Smooth muscle cell (in vitro differentiated cells): Measurements from ENCODE around the gene ALAS1. TPM values are rescaled to one million over a fixed set of nuclear protein-coding genes. Genes with fewer than 3 reads are reported as not detected.

Experiments used
- DNase-seq: peaks from one replicate; lab custom pipeline; 2025; ENCODE audit not compliant: unreplicated experiment; lab: John Stamatoyannopoulos, UW
- H2AFZ ChIP-seq: fragments of 200-600 bp; sonication (generic); 2 replicates; pipeline ENCODE4 v1.6.0; 2016; ENCODE audit warnings: antibody characterized with exemption, low read depth, mild to moderate bottlenecking
- H3F3A ChIP-seq: fragments of 200-600 bp; sonication (generic); 2 replicates; pipeline ENCODE4 v1.6.0; 2017; ENCODE audit warnings: antibody characterized with exemption, low read depth
- H3K27ac ChIP-seq: fragments of 200-600 bp; sonication (generic); 2 replicates; pipeline ENCODE4 v1.5.1; 2016; ENCODE audit warnings: low read depth, mild to moderate bottlenecking
- H3K27me3 ChIP-seq: fragments of 200-600 bp; sonication (generic); 2 replicates; pipeline ENCODE4 v1.6.1; 2016; ENCODE audit warnings: low read depth, mild to moderate bottlenecking
- H3K36me3 ChIP-seq: fragments of 200-600 bp; sonication (generic); 2 replicates; pipeline ENCODE4 v1.5.1; 2016; ENCODE audit warnings: low read depth
- H3K4me1 ChIP-seq: fragments of 200-600 bp; sonication (generic); 2 replicates; pipeline ENCODE4 v1.5.1; 2016; ENCODE audit warnings: low read depth
- H3K4me2 ChIP-seq: fragments of 200-600 bp; sonication (generic); 2 replicates; pipeline ENCODE4 v1.6.0; 2016; ENCODE audit warnings: mild to moderate bottlenecking
- H3K4me3 ChIP-seq: fragments of 200-600 bp; sonication (generic); 2 replicates; pipeline ENCODE4 v1.5.1; 2016; ENCODE audit warnings: mild to moderate bottlenecking
- H3K79me2 ChIP-seq: fragments of 200-600 bp; sonication (generic); 2 replicates; pipeline ENCODE4 v1.6.0; 2016; ENCODE audit warnings: low read depth, mild to moderate bottlenecking
- H3K9ac ChIP-seq: fragments of 200-600 bp; sonication (generic); 2 replicates; pipeline ENCODE4 v1.6.0; 2016; ENCODE audit warnings: low read depth
- H3K9me3 ChIP-seq: fragments of 200-600 bp; sonication (generic); replicated peaks from 2 replicates; pipeline ENCODE4 v1.5.1; 2016; ENCODE audit warnings: low read depth
- H4K20me1 ChIP-seq: fragments of 200-600 bp; sonication (generic); 2 replicates; pipeline ENCODE4 v1.6.0; 2016; ENCODE audit warnings: low read depth
- CTCF ChIP-seq: fragments of 200-600 bp; sonication (generic); IDR thresholded peaks from 2 replicates; pipeline ENCODE4 v1.5.1; 2017; ENCODE audit warnings: borderline replicate concordance, mild to moderate bottlenecking, antibody characterized with exemption; ENCODE audit not compliant: insufficient read depth, poor library complexity, severe bottlenecking
- WGBS: methylation state at CpG from one replicate; pipeline ENCODE4 v1.1.7; 2016; ENCODE audit warnings: low lambda C conversion rate; 5-methylcytosine and 5-hydroxymethylcytosine counted together
- polyA plus RNA-seq: library from polyadenylated mRNA; unstranded; fragments of >200 nt; fragmentation: Nextera tagmentation; extraction: Ambion mirVana; gene quantifications from 2 replicates; pipeline ENCODE4 v1.2.1, GENCODE V29; 2016
- total RNA-seq: library from RNA; depleted of rRNA; stranded (reverse); fragments of >200 nt; gene quantifications from 2 replicates; pipeline ENCODE4 v1.2.3, GENCODE V29; 2014

The ALAS1 gene
- total and polyA plus RNA-seq, 2 experiments from 2014 or later, result 35.7 to 59.4 TPM

DNA sequence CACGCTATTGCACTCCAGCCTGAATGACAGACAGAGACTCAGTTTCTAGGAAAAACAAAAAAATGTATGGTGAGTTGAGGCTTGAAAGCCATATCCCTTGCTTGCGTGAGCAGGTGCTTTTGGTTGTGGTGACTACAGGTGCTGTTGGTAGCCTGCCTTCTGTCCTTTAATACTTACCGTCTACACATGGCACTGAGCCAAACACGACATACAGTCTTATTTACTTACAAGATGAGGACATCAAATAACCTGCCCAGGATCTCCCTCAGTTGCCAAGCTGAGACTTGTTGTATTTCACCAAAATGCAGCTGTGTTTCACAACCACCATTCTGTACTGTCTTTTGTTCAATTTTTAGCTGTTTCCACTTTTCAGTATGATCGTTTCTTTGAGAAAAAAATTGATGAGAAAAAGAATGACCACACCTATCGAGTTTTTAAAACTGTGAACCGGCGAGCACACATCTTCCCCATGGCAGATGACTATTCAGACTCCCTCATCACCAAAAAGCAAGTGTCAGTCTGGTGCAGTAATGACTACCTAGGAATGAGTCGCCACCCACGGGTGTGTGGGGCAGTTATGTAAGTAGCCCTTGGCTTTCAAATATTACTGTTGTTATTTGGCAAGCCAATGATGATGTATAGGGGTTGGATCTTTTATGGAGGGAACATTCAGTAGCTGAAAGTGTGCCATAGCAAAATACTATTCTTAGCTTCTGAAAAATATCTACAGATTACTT lies 6.5 kb downstream of the ALAS1 start:
- no peak overlapping the region for H2AFZ ChIP-seq
- H3K9me3 ChIP-seq, result no peaks in the 10 kb centered on the region
- peaks cover 13% of the 10 kb centered on the region for H3K4me1 ChIP-seq
- no peaks in the 10 kb centered on the region for H3K27me3 ChIP-seq
- H3K36me3 ChIP-seq, result peaks cover 34% of the 10 kb centered on the region
- no peak overlapping the region for H3K4me3 ChIP-seq
- no peak overlapping the region for H3K9ac ChIP-seq
- H3K27ac ChIP-seq, result no peak overlapping the region
- peaks cover 25% of the 10 kb centered on the region for H4K20me1 ChIP-seq
- H3K4me2 ChIP-seq, result no peak overlapping the region
- peaks cover 4% of the 10 kb centered on the region for H3F3A ChIP-seq
- DNase-seq, result no peak
- 97% methylated on average over 10 of the region's 10 CpGs for WGBS
- peaks cover 18% of the 10 kb centered on the region for H3K79me2 ChIP-seq
- TF ChIP-seq CTCF, result no peak

- H3K27ac ChIP-seq, result no peak overlapping the region
- no peaks in the 10 kb centered on the region for H3K9me3 ChIP-seq
- WGBS, result 88% methylated on average over 6 of the region's 6 CpGs
- no peaks in the 10 kb centered on the region for H3K27me3 ChIP-seq
- peaks cover 4% of the 10 kb centered on the region for H3K4me1 ChIP-seq
- H3K79me2 ChIP-seq, result peaks cover 6% of the 10 kb centered on the region
- no peak overlapping the region for H2AFZ ChIP-seq
- H3K4me3 ChIP-seq, result no peak overlapping the region
- no peak overlapping the region for H3K9ac ChIP-seq
- no peak overlapping the region for H3K4me2 ChIP-seq
- H3K36me3 ChIP-seq, result peaks cover 34% of the 10 kb centered on the region
- no peak for DNase-seq
- peaks cover 29% of the 10 kb centered on the region for H4K20me1 ChIP-seq
- TF ChIP-seq CTCF, result no peak
- peaks cover 4% of the 10 kb centered on the region for H3F3A ChIP-seq
These were observed 7.9 kb downstream of the ALAS1 start for GRCh38 chr3:52205727-52206372.

- H3K27ac ChIP-seq, result no peak overlapping the region
- H3K4me2 ChIP-seq, result no peak overlapping the region
- peaks cover 4% of the 10 kb centered on the region for H3F3A ChIP-seq
- DNase-seq, result no peak
- peaks cover 9% of the 10 kb centered on the region for H4K20me1 ChIP-seq
- no peak overlapping the region for H3K9ac ChIP-seq
- no peak for TF ChIP-seq CTCF
- H3K4me1 ChIP-seq, result no peaks in the 10 kb centered on the region
- H3K36me3 ChIP-seq, result peaks cover 31% of the 10 kb centered on the region
- 95% methylated on average over 4 of the region's 4 CpGs for WGBS
- no peaks in the 10 kb centered on the region for H3K79me2 ChIP-seq
- H3K27me3 ChIP-seq, result no peaks in the 10 kb centered on the region
- H2AFZ ChIP-seq, result no peak overlapping the region
- no peaks in the 10 kb centered on the region for H3K9me3 ChIP-seq
- no peak overlapping the region for H3K4me3 ChIP-seq
These were observed 10.6 kb downstream of the ALAS1 start for GRCh38 chr3:52208556-52208955.
